ENCODE data around the gene CNTD1. TPM values are rescaled to one million over a fixed set of nuclear protein-coding genes. Genes with fewer than 3 reads are reported as not detected.

Gene CNTD1
- total and polyA plus RNA-seq, 2 of the 4 experiments (the other 2 are of a cell fraction): not detected

GRCh38 chr17:42852351-42852750, 53.7 kb downstream of the CNTD1 start:
- in situ Hi-C loops (cut with MboI; ENCODE audit: low sequenced_read_pairs) (no loop called here), intact Hi-C loops (cut with micrococcal nuclease) (no loop called here), dilution Hi-C loops (cut with HindIII; ENCODE audit: low sequenced_read_pairs, unreplicated experiment) (no loop called here)
- H3K9me3 ChIP-seq (ENCODE audit: control insufficient read depth, insufficient read depth, low read length): no peaks in the 10 kb centered on the region
- 0 out of 4 replicates have a peak, but pooled peaks cover 0 to under 1% of the 10 kb centered on the region in 2 experiments for H3K79me1 ChIP-seq (ENCODE audit: low read depth in 1 of 2, low read length in 2 of 2)
- H3K4me2 ChIP-seq (ENCODE audit: low read depth, low read length): no peak overlapping the region
- H3K36me3 ChIP-seq (ENCODE audit: control insufficient read depth, insufficient read depth, low read length): no peaks in the 10 kb centered on the region
- H3K14ac ChIP-seq (replicated peaks; ENCODE audit: low read depth, low read length): no peak overlapping the region
- H3K9me1 ChIP-seq (ENCODE audit: insufficient read depth, low read length): 0 out of 2 replicates have a peak, but pooled peaks cover 6% of the 10 kb centered on the region
- no peak overlapping the region for H3K23ac ChIP-seq (ENCODE audit: low read depth, low read length)
- H3K4me3 ChIP-seq (ENCODE audit: insufficient read depth, low read depth, low read length): no peak overlapping the region
- no peak overlapping the region for H3K9ac ChIP-seq (ENCODE audit: low read depth, low read length)
- no peak for ATAC-seq (ENCODE audit: low read depth)
- no peak overlapping the region for H2BK15ac ChIP-seq (ENCODE audit: low read depth, low read length)
- no peak overlapping the region for H4K91ac ChIP-seq (ENCODE audit: insufficient read depth, low read depth, low read length)
- no peak overlapping the region for H2AFZ ChIP-seq (replicated peaks; ENCODE audit: low read length, poor library complexity)
- H3K27ac ChIP-seq (ENCODE audit: insufficient read depth, low read length): no peak overlapping the region
- no peak overlapping the region for H2AK9ac ChIP-seq (replicated peaks; ENCODE audit: low read depth, low read length, poor library complexity)
- H2AK5ac ChIP-seq (ENCODE audit: low read depth, low read length): no peak overlapping the region
- no peak overlapping the region for H3K56ac ChIP-seq (ENCODE audit: extremely low read depth, insufficient read depth, low read length)
- peaks cover 4% of the 10 kb centered on the region; the same call in 1 of the 2 replicates for H3K4me1 ChIP-seq (ENCODE audit: control insufficient read depth, insufficient read depth, low read length)
- BruUV-seq (replicated peaks): no TSS peak
- POLR2A ChIA-PET (ENCODE audit: unreplicated experiment): no interaction called here
- CTCF ChIA-PET: interaction anchor here (0.9 kb wide), 1 partner anchor 76 kb away, joined by 4 read pairs; no protein-coding TSS in a partner anchor
- no peak overlapping the region for H3K4ac ChIP-seq (ENCODE audit: low read depth, low read length)
- no peaks in the 10 kb centered on the region for H4K20me1 ChIP-seq (ENCODE audit: insufficient read depth, low read length)
- H4K8ac ChIP-seq (ENCODE audit: low read depth in 2 of 2, low read length in 2 of 2): no peak overlapping the region
- 81% methylated on average over 5 of the region's 15 CpGs; no CpG with 5 or more reads in 1 of the 2 experiments for WGBS, 2 experiments (ENCODE audit: extremely low coverage in 2 of 2, insufficient read length in 1 of 2)
- H2BK120ac ChIP-seq (ENCODE audit: low read depth, low read length): no peak overlapping the region
- H2BK20ac ChIP-seq (ENCODE audit: low read depth, low read length): no peak overlapping the region
- TF ChIP-seq BHLHE40 (IDR thresholded peaks at IDR 0.05; ENCODE audit: low read depth, low read length) (no peak), RFX5 (IDR thresholded peaks at IDR 0.05; ENCODE audit: low read depth, low read length) (no peak), SMC3 (IDR thresholded peaks at IDR 0.05; ENCODE audit: low read depth, low read length) (no peak), MXI1 (IDR thresholded peaks at IDR 0.05; ENCODE audit: borderline replicate concordance, low read depth, low read length) (no peak), ELK1 (IDR thresholded peaks at IDR 0.05; ENCODE audit: borderline replicate concordance, low read depth, low read length) (no peak), RAD21 (IDR thresholded peaks at IDR 0.05; ENCODE audit: low read length) (no peak), CEBPB (IDR thresholded peaks at IDR 0.05; ENCODE audit: low read depth, low read length) (no peak), NFE2L2 (IDR thresholded peaks at IDR 0.05; ENCODE audit: low read depth, low read length) (no peak), POLR2A (IDR thresholded peaks at IDR 0.05; ENCODE audit: low read depth, low read length) (no peak), RCOR1 (IDR thresholded peaks at IDR 0.05; ENCODE audit: insufficient replicate concordance, low read length) (no peak)
- TF ChIP-seq, protein P1, sequence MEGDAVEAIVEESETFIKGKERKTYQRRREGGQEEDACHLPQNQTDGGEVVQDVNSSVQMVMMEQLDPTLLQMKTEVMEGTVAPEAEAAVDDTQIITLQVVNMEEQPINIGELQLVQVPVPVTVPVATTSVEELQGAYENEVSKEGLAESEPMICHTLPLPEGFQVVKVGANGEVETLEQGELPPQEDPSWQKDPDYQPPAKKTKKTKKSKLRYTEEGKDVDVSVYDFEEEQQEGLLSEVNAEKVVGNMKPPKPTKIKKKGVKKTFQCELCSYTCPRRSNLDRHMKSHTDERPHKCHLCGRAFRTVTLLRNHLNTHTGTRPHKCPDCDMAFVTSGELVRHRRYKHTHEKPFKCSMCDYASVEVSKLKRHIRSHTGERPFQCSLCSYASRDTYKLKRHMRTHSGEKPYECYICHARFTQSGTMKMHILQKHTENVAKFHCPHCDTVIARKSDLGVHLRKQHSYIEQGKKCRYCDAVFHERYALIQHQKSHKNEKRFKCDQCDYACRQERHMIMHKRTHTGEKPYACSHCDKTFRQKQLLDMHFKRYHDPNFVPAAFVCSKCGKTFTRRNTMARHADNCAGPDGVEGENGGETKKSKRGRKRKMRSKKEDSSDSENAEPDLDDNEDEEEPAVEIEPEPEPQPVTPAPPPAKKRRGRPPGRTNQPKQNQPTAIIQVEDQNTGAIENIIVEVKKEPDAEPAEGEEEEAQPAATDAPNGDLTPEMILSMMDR (conservative IDR thresholded peaks at IDR 0.05; ENCODE audit: low read depth, low read length): no peak
- no peak overlapping the region for H3K18ac ChIP-seq (ENCODE audit: low read depth, low read length)
- peaks cover 21% of the 10 kb centered on the region for H3K27me3 ChIP-seq (ENCODE audit: control insufficient read depth, insufficient read depth, low read length)
- no peak for DNase-seq
- H4K5ac ChIP-seq (ENCODE audit: low read depth, low read length): no peak overlapping the region
- H2BK5ac ChIP-seq (ENCODE audit: low read depth, low read length, poor library complexity, severe bottlenecking): no peak overlapping the region
